ENCODE results near the gene NDUFAF4.

NDUFAF4 gene

DNA sequence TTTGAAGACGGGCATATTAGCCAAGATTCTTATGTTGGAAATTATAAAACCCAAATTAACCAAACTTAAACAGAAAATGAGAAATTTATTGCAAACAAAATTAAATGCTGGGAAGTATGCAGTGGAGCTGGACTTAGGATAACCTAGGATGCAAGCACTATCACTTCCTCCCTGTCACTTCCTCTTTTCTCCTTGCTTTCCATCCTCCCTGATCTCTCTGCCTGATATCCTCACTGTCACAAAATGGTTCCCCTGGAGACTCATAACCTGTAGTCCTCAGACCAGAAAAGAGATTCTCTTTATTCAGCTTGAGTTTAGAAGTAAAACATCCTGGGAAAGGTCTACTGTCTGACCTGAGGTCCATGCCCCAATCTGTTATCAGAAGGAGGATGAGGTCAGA is 19.4 kb upstream of the NDUFAF4 start:
- TF ChIP-seq, protein P1, sequence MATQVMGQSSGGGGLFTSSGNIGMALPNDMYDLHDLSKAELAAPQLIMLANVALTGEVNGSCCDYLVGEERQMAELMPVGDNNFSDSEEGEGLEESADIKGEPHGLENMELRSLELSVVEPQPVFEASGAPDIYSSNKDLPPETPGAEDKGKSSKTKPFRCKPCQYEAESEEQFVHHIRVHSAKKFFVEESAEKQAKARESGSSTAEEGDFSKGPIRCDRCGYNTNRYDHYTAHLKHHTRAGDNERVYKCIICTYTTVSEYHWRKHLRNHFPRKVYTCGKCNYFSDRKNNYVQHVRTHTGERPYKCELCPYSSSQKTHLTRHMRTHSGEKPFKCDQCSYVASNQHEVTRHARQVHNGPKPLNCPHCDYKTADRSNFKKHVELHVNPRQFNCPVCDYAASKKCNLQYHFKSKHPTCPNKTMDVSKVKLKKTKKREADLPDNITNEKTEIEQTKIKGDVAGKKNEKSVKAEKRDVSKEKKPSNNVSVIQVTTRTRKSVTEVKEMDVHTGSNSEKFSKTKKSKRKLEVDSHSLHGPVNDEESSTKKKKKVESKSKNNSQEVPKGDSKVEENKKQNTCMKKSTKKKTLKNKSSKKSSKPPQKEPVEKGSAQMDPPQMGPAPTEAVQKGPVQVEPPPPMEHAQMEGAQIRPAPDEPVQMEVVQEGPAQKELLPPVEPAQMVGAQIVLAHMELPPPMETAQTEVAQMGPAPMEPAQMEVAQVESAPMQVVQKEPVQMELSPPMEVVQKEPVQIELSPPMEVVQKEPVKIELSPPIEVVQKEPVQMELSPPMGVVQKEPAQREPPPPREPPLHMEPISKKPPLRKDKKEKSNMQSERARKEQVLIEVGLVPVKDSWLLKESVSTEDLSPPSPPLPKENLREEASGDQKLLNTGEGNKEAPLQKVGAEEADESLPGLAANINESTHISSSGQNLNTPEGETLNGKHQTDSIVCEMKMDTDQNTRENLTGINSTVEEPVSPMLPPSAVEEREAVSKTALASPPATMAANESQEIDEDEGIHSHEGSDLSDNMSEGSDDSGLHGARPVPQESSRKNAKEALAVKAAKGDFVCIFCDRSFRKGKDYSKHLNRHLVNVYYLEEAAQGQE (IDR thresholded peaks at IDR 0.05; ENCODE audit: insufficient read depth in 1 of 2, low read depth in 2 of 2, low read length in 2 of 2) = no peak
- TF ChIP-seq SIN3A (IDR thresholded peaks at IDR 0.05; ENCODE audit: borderline replicate concordance, insufficient read depth, low read length) (no peak), POLR2AphosphoS5 (IDR thresholded peaks at IDR 0.05; ENCODE audit: low read depth, low read length) (no peak), FOXP2 (optimal IDR thresholded peaks at IDR 0.05; ENCODE audit: borderline replicate concordance, extremely low read depth, extremely low read length, insufficient read depth) (no peak), TAF1 (IDR thresholded peaks at IDR 0.05; ENCODE audit: borderline replicate concordance, insufficient read depth, low read length) (no peak)

GRCh38 chr6:96913621-96914020 is 15.9 kb upstream of the NDUFAF4 start:
- no peak for TF ChIP-seq TAF1 (IDR thresholded peaks at IDR 0.05; ENCODE audit: borderline replicate concordance, insufficient read depth, low read length)
- TF ChIP-seq, protein P1 (IDR thresholded peaks at IDR 0.05; ENCODE audit: insufficient read depth in 1 of 2, low read depth in 2 of 2, low read length in 2 of 2) = no peak
- no peak for TF ChIP-seq SIN3A (IDR thresholded peaks at IDR 0.05; ENCODE audit: borderline replicate concordance, insufficient read depth, low read length)
- TF ChIP-seq POLR2AphosphoS5 (IDR thresholded peaks at IDR 0.05; ENCODE audit: low read depth, low read length) = no peak
- no peak for TF ChIP-seq FOXP2 (optimal IDR thresholded peaks at IDR 0.05; ENCODE audit: borderline replicate concordance, extremely low read depth, extremely low read length, insufficient read depth)

DNA sequence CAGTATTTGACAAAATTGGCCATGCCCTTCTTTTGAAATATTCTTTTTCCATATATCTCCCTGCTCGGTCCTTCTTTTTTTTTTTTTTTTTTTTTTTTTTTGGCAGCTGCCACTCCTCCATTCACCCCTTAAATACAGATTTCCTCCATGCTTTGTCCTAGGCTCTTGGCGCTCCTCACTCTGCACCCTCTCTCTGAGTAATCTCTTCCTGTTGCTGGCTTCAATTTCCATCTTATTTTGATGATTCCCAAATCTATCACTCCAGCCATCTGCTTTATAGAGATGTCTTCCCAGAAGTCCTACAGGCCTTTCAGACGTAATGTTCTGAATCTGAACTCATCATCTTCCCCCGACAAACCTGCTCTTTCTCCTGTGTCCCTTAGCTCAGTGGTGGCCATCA is 14.1 kb upstream of the NDUFAF4 start:
- TF ChIP-seq TAF1 (IDR thresholded peaks at IDR 0.05; ENCODE audit: borderline replicate concordance, insufficient read depth, low read length) = no peak
- TF ChIP-seq, protein P1 (IDR thresholded peaks at IDR 0.05; ENCODE audit: insufficient read depth in 1 of 2, low read depth in 2 of 2, low read length in 2 of 2) = no peak
- no peak for TF ChIP-seq POLR2AphosphoS5 (IDR thresholded peaks at IDR 0.05; ENCODE audit: low read depth, low read length)
- TF ChIP-seq FOXP2 (optimal IDR thresholded peaks at IDR 0.05; ENCODE audit: borderline replicate concordance, extremely low read depth, extremely low read length, insufficient read depth) = no peak
- TF ChIP-seq SIN3A (IDR thresholded peaks at IDR 0.05; ENCODE audit: borderline replicate concordance, insufficient read depth, low read length) = no peak

- TF ChIP-seq SIN3A (IDR thresholded peaks at IDR 0.05; ENCODE audit: borderline replicate concordance, insufficient read depth, low read length) (no peak), TAF1 (IDR thresholded peaks at IDR 0.05; ENCODE audit: borderline replicate concordance, insufficient read depth, low read length) (no peak), FOXP2 (optimal IDR thresholded peaks at IDR 0.05; ENCODE audit: borderline replicate concordance, extremely low read depth, extremely low read length, insufficient read depth) (no peak), POLR2AphosphoS5 (IDR thresholded peaks at IDR 0.05; ENCODE audit: low read depth, low read length) (no peak)
- TF ChIP-seq, protein P1 (IDR thresholded peaks at IDR 0.05; ENCODE audit: insufficient read depth in 1 of 2, low read depth in 2 of 2, low read length in 2 of 2) = no peak
These were observed 13.5 kb upstream of the NDUFAF4 start for GRCh38 chr6:96911171-96911570.

- no peak for TF ChIP-seq SIN3A (IDR thresholded peaks at IDR 0.05; ENCODE audit: borderline replicate concordance, insufficient read depth, low read length)
- no peak for TF ChIP-seq FOXP2 (optimal IDR thresholded peaks at IDR 0.05; ENCODE audit: borderline replicate concordance, extremely low read depth, extremely low read length, insufficient read depth)
- TF ChIP-seq, protein P1 (IDR thresholded peaks at IDR 0.05; ENCODE audit: insufficient read depth in 1 of 2, low read depth in 2 of 2, low read length in 2 of 2) = no peak
- no peak for TF ChIP-seq TAF1 (IDR thresholded peaks at IDR 0.05; ENCODE audit: borderline replicate concordance, insufficient read depth, low read length)
- TF ChIP-seq POLR2AphosphoS5 (IDR thresholded peaks at IDR 0.05; ENCODE audit: low read depth, low read length) = no peak
These were observed 12.1 kb upstream of the NDUFAF4 start for GRCh38 chr6:96909811-96910210.
